Measurements from ENCODE around the gene SV2C. TPM values are rescaled to one million over a fixed set of nuclear protein-coding genes. Genes with fewer than 3 reads are reported as not detected.

The SV2C gene
- total RNA-seq, 1 experiment from 2014 or later, result not detected

- TF ChIP-seq EGR1 (IDR thresholded peaks at IDR 0.05; ENCODE audit: low read depth), result no peak
- TF ChIP-seq ATF3 (IDR thresholded peaks at IDR 0.05), result no peak
- no peak for TF ChIP-seq FOSL1 (IDR thresholded peaks at IDR 0.05; ENCODE audit: low read depth)
- TF ChIP-seq JUND (IDR thresholded peaks at IDR 0.05), result no peak
- TF ChIP-seq RAD21 (IDR thresholded peaks at IDR 0.05; ENCODE audit: low read depth), result no peak
- TF ChIP-seq POLR2A (IDR thresholded peaks at IDR 0.05; ENCODE audit: borderline replicate concordance, extremely low read depth, insufficient read depth, insufficient read length), result no peak
- TF ChIP-seq YY1 (IDR thresholded peaks at IDR 0.05; ENCODE audit: extremely low read depth, insufficient replicate concordance, low read depth, low read length), result no peak
- no peak for TF ChIP-seq ZNF274 (IDR thresholded peaks at IDR 0.05; ENCODE audit: low read depth, low read length)
- TF ChIP-seq, protein P1, sequence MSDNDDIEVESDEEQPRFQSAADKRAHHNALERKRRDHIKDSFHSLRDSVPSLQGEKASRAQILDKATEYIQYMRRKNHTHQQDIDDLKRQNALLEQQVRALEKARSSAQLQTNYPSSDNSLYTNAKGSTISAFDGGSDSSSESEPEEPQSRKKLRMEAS (IDR thresholded peaks at IDR 0.05), result no peak
- no peak for TF ChIP-seq TCF7L2 (IDR thresholded peaks at IDR 0.05; ENCODE audit: borderline replicate concordance, extremely low read depth, insufficient read depth, insufficient read length)
- no peak for TF ChIP-seq SIN3A (IDR thresholded peaks at IDR 0.05; ENCODE audit: low read depth)
- TF ChIP-seq CTCF (IDR thresholded peaks at IDR 0.05 in 2 of 3, conservative IDR thresholded peaks at IDR 0.05 in 1 of 3; ENCODE audit: borderline replicate concordance in 1 of 3, insufficient read depth in 1 of 3, low read depth in 2 of 3, low read length in 2 of 3), result no peak
- TF ChIP-seq SP1 (IDR thresholded peaks at IDR 0.05; ENCODE audit: low read depth), result no peak
- TF ChIP-seq SRF (IDR thresholded peaks at IDR 0.05; ENCODE audit: low read depth), result no peak
- no peak for TF ChIP-seq EZH2 (IDR thresholded peaks at IDR 0.05)
- TF ChIP-seq CEBPB (IDR thresholded peaks at IDR 0.05; ENCODE audit: low read depth), result no peak
- no peak for TF ChIP-seq ZFX (IDR thresholded peaks at IDR 0.05)
- no peak for TF ChIP-seq ZBTB33 (IDR thresholded peaks at IDR 0.05; ENCODE audit: extremely low read depth, insufficient replicate concordance, low read length)
- TF ChIP-seq POLR2AphosphoS5 (IDR thresholded peaks at IDR 0.05; ENCODE audit: low read depth, low read length), result no peak
- DNase-seq (ENCODE audit: low read depth, low spot score), result no peak
- ATAC-seq, result no peak
- CTCF ChIA-PET, result no interaction called here
- Histone ChIP-seq H3K4me1 (ENCODE audit: control insufficient read depth in 1 of 2, insufficient read depth in 2 of 2, low read length in 2 of 2) (no peaks in the 10 kb centered on the region), H3K9me3 (ENCODE audit: control insufficient read depth in 1 of 2, insufficient read depth in 1 of 2, low read depth in 1 of 2, low read length in 2 of 2) (no peaks in the 10 kb centered on the region), H3K79me2 (ENCODE audit: insufficient read depth, low read length) (no peaks in the 10 kb centered on the region), H3K36me3 (ENCODE audit: control insufficient read depth in 1 of 2, insufficient read depth in 2 of 2, low read length in 2 of 2) (no peaks in the 10 kb centered on the region), H3K27ac (ENCODE audit: low read depth, low read length) (no peak overlapping the region), H3K9me2 (ENCODE audit: insufficient read depth) (no peaks in the 10 kb centered on the region), H3K27me3 (ENCODE audit: insufficient read depth, low read length) (peaks cover 25% of the 10 kb centered on the region), H4K20me1 (ENCODE audit: insufficient read depth) (no peaks in the 10 kb centered on the region), H3K9ac (ENCODE audit: low read length) (no peak overlapping the region), H3K4me2 (ENCODE audit: low read length) (no peak overlapping the region), H2AFZ (ENCODE audit: low read depth, low read length, poor library complexity, severe bottlenecking) (no peak overlapping the region), H3K4me3 (replicated peaks in 1 of 2; ENCODE audit: low read depth in 1 of 2, low read length in 2 of 2) (no peak overlapping the region)
- BruUV-seq (replicated peaks), result no TSS peak
- RAD21 ChIA-PET (ENCODE audit: low non-redundant PET in 1 of 2, low total read pairs in 2 of 2, uncharacterized antibody in 2 of 2, unreplicated experiment in 2 of 2), result no interaction called here
- intact Hi-C loops (cut with micrococcal nuclease), result no loop called here
- POLR2A ChIA-PET, result no interaction called here
These were observed 45.0 kb upstream of the SV2C start for GRCh38 chr5:76038212-76038611.

Measured in HCT116 (cell line).